Measurements from ENCODE around the gene PHACTR1. TPM values are rescaled to one million over a fixed set of nuclear protein-coding genes. Genes with fewer than 3 reads are reported as not detected.
A peak's percentile ranks its signal among the peaks of the same experiment; 100 is the strongest.

PHACTR1 gene
- total and polyA plus RNA-seq, 9 of the 15 experiments (the other 6 are each of a cell fraction or from before 2014, with no cell fraction given): 11.5 to 32.6 (median 22.0) TPM

DNA sequence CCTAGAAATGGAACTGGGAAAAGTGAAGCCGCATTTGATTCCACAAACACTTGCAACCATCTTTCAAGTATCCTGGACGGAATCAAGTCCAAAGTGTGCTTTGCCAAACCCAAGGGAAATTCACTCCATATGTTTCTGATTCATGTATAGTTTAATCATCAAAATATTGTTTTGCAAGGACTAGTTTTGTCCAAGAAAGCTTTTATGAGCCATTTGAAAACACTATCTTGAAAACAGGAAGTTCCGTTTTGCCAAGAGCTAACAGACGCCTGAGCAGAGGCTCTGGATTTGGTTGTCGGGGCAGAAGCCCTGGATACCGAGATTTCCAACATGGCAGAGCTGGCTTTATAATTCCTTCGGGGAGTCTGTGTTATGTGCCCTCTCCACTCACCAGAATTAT, 251.1 kb downstream of the PHACTR1 start (continued):
- TF ChIP-seq MAZ (CRISPR knock-in tag; conservative IDR thresholded peaks at IDR 0.05 in 1 of 2, IDR thresholded peaks at IDR 0.05 in 1 of 2) (no peak), FUS (optimal IDR thresholded peaks at IDR 0.05; ENCODE audit: low read depth, low read length) (no peak)
- TF ChIP-seq, protein P1, sequence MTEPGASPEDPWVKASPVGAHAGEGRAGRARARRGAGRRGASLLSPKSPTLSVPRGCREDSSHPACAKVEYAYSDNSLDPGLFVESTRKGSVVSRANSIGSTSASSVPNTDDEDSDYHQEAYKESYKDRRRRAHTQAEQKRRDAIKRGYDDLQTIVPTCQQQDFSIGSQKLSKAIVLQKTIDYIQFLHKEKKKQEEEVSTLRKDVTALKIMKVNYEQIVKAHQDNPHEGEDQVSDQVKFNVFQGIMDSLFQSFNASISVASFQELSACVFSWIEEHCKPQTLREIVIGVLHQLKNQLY (CRISPR knock-in tag; conservative IDR thresholded peaks at IDR 0.05): no peak

DNA sequence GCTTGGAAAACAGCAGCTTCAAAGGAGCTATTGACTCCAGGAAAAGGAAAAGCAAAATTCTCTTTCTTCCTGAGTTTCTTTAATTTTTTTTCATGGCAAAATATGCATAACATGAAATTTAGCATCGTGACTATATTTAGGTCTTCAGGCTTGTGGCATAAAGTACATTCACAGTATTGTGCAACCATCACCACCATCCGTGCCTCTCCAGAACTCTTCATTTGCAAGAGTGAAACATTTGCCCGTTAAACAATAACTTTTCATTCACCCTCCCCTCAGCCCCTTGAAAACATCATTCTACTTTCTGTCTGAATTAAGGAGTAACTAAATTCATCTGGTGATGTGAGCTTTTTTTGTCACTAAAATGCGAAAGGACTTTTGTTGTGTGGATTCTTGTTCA, 251.7 kb downstream of the PHACTR1 start:
- in situ Hi-C loops (cut with MboI): no loop called here
- POLR2A ChIA-PET: interaction anchor here (0.7 kb wide), 1 partner anchor 59 kb away, joined by 3 read pairs; no protein-coding TSS in a partner anchor
- no peaks in the 10 kb centered on the region for H3K9me1 ChIP-seq (ENCODE audit: control insufficient read depth, insufficient read depth, low read length)

More for the DNA sequence above, 251.7 kb downstream of the PHACTR1 start:
- peaks cover 14 to 18% of the 10 kb centered on the region in 2 experiments; a peak in 3 of 5 replicates for H3K27me3 ChIP-seq (ENCODE audit: control insufficient read depth in 2 of 2, insufficient read depth in 2 of 2, low read length in 2 of 2)
- ATAC-seq: no peak
- CTCF ChIA-PET (ENCODE audit: low intra/inter-chr PET ratio): no interaction called here
- FAIRE-seq: no peak
- H3K4me3 ChIP-seq: no peak overlapping the region
- intact Hi-C loops (cut with micrococcal nuclease): no loop called here
- H3K79me2 ChIP-seq (ENCODE audit: control insufficient read depth, insufficient read depth, low read length): no peaks in the 10 kb centered on the region
- H3K9me3 ChIP-seq (replicated peaks; ENCODE audit: control insufficient read depth, insufficient read depth, low read depth, low read length): no peaks in the 10 kb centered on the region
- H4K20me1 ChIP-seq (replicated peaks; ENCODE audit: control insufficient read depth, insufficient read depth, low read length): 0 out of 2 replicates have a peak, but pooled peaks cover 3% of the 10 kb centered on the region
- no peak overlapping the region for H3K9ac ChIP-seq (ENCODE audit: insufficient read depth in 1 of 2, low read depth in 2 of 2, low read length in 2 of 2)
- WGBS (ENCODE audit: insufficient coverage, low coverage, missing lambda C conversion rate): 1% methylated on average over 4 of the region's 4 CpGs
- H3K27ac ChIP-seq (ENCODE audit: extremely low read depth, low read depth, low read length): no peak overlapping the region
- no peaks in the 10 kb centered on the region for H3K36me3 ChIP-seq (ENCODE audit: control insufficient read depth, insufficient read depth, low read length)
- no peak overlapping the region for H2AFZ ChIP-seq (ENCODE audit: low read depth, low read length)
- BruUV-seq (replicated peaks): no TSS peak
- DNase-seq (ENCODE audit: extremely low read depth in 1 of 4, low spot score in 3 of 4): no peak
- TF ChIP-seq, protein P2, sequence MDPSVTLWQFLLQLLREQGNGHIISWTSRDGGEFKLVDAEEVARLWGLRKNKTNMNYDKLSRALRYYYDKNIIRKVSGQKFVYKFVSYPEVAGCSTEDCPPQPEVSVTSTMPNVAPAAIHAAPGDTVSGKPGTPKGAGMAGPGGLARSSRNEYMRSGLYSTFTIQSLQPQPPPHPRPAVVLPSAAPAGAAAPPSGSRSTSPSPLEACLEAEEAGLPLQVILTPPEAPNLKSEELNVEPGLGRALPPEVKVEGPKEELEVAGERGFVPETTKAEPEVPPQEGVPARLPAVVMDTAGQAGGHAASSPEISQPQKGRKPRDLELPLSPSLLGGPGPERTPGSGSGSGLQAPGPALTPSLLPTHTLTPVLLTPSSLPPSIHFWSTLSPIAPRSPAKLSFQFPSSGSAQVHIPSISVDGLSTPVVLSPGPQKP (CRISPR knock-in tag; IDR thresholded peaks at IDR 0.05): no peak
- TF ChIP-seq POU5F1 (IDR thresholded peaks at IDR 0.05; ENCODE audit: borderline replicate concordance, low read depth, low read length, partially characterized antibody): no peak
- TF ChIP-seq CEBPB (tag; IDR thresholded peaks at IDR 0.05): peak; percentile 41; the same call in 1 of the 2 replicates
- no peak for TF ChIP-seq ERF (CRISPR knock-in tag; IDR thresholded peaks at IDR 0.05)
- no peak for TF ChIP-seq CEBPG (CRISPR knock-in tag; IDR thresholded peaks at IDR 0.05)
- peak in 1 of 2 experiments; percentile 27; a peak in 1 of 4 replicates for TF ChIP-seq CEBPG (tag; conservative IDR thresholded peaks at IDR 0.05 in 1 of 2, IDR thresholded peaks at IDR 0.05 in 1 of 2)
- TF ChIP-seq, protein P3, sequence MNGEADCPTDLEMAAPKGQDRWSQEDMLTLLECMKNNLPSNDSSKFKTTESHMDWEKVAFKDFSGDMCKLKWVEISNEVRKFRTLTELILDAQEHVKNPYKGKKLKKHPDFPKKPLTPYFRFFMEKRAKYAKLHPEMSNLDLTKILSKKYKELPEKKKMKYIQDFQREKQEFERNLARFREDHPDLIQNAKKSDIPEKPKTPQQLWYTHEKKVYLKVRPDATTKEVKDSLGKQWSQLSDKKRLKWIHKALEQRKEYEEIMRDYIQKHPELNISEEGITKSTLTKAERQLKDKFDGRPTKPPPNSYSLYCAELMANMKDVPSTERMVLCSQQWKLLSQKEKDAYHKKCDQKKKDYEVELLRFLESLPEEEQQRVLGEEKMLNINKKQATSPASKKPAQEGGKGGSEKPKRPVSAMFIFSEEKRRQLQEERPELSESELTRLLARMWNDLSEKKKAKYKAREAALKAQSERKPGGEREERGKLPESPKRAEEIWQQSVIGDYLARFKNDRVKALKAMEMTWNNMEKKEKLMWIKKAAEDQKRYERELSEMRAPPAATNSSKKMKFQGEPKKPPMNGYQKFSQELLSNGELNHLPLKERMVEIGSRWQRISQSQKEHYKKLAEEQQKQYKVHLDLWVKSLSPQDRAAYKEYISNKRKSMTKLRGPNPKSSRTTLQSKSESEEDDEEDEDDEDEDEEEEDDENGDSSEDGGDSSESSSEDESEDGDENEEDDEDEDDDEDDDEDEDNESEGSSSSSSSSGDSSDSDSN (IDR thresholded peaks at IDR 0.05; ENCODE audit: borderline replicate concordance in 1 of 2, low read depth in 2 of 2, low read length in 2 of 2): no peak
- TF ChIP-seq, protein P4, sequence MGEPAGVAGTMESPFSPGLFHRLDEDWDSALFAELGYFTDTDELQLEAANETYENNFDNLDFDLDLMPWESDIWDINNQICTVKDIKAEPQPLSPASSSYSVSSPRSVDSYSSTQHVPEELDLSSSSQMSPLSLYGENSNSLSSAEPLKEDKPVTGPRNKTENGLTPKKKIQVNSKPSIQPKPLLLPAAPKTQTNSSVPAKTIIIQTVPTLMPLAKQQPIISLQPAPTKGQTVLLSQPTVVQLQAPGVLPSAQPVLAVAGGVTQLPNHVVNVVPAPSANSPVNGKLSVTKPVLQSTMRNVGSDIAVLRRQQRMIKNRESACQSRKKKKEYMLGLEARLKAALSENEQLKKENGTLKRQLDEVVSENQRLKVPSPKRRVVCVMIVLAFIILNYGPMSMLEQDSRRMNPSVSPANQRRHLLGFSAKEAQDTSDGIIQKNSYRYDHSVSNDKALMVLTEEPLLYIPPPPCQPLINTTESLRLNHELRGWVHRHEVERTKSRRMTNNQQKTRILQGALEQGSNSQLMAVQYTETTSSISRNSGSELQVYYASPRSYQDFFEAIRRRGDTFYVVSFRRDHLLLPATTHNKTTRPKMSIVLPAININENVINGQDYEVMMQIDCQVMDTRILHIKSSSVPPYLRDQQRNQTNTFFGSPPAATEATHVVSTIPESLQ (CRISPR knock-in tag; IDR thresholded peaks at IDR 0.05): no peak
- H3K4me2 ChIP-seq (ENCODE audit: insufficient read depth, low read length): no peak overlapping the region
- H3K4me1 ChIP-seq (replicated peaks in 1 of 2; ENCODE audit: control insufficient read depth in 2 of 2, insufficient read depth in 2 of 2, low read length in 2 of 2): no peaks in the 10 kb centered on the region
